GM12878 (cell line): ENCODE data around the gene RETN. TPM values are rescaled to one million over a fixed set of nuclear protein-coding genes. Genes with fewer than 3 reads are reported as not detected.

Source experiments
- ATAC-seq: fragments of 200-7000 bp; cut with Tn5 transposase; 3 replicates; pipeline ENCODE4 v1.9.1; 2020; ENCODE audit warnings: mild to moderate bottlenecking, moderate library complexity
- BruUV-seq: library from RNA; stranded (reverse); fragments of 400-500 nt; replicated peaks from 2 replicates; lab custom pipeline; 2021; lab: Mats Ljungman, UMichigan
- CTCF ChIA-PET: fragments of 300-600 bp; sonication (Branson Sonifier 250); formaldehyde crosslinking; extraction: SDS; loops from one replicate; lab custom pipeline; 2021; ENCODE audit warnings: inconsistent platforms; lab: Yijun Ruan, JAX
- POLR2A ChIA-PET: fragments of 350-600 bp; formaldehyde crosslinking; extraction: SDS; loops from one replicate; lab custom pipeline; 2021; ENCODE audit warnings: inconsistent platforms; lab: Charles Lee
- RAD21 ChIA-PET: fragments of 300-600 bp; sonication (Branson Sonifier 250); formaldehyde crosslinking; loops from one replicate; lab custom pipeline; 2023; ENCODE audit warnings: antibody characterized with exemption; ENCODE audit not compliant: unreplicated experiment; lab: Charles Lee
- SMC1A ChIA-PET: fragments of 300-600 bp; sonication (Branson Sonifier 250); formaldehyde crosslinking; loops from one replicate; lab custom pipeline; 2023; ENCODE audit not compliant: unreplicated experiment, uncharacterized antibody; lab: Charles Lee
- DNase-seq: peaks from one replicate; pipeline ENCODE4 v3.0.0-alpha.2; 2011; ENCODE audit warnings: low read depth, low spot score
- FAIRE-seq: peaks from 3 replicates; lab custom pipeline; 2011; peaks lifted over from hg19 to GRCh38; lab: Jason Lieb, UNC
- H2AFZ ChIP-seq: 2 replicates; pipeline ENCODE4 v1.6.0; 2011; ENCODE audit warnings: low read depth, low read length, control low read depth; ENCODE audit not compliant: control insufficient read depth
- H3K27ac ChIP-seq: 2 replicates; pipeline ENCODE4 v1.5.1; 2011; ENCODE audit warnings: control low read depth; ENCODE audit not compliant: control insufficient read depth, insufficient read depth
- H3K27me3 ChIP-seq, 2 experiments: replicated peaks in 1 of 2; 2 replicates each; pipeline versions ENCODE4 v1.6.0 to v1.6.1; 2011; ENCODE audit warnings: low read length in 1 of 2; ENCODE audit not compliant: control insufficient read depth in 2 of 2, insufficient read depth in 2 of 2
- H3K36me3 ChIP-seq, 2 experiments: 2 replicates each; pipeline ENCODE4 v1.5.1; 2011; ENCODE audit warnings: low read length in 1 of 2; ENCODE audit not compliant: control insufficient read depth in 2 of 2, insufficient read depth in 2 of 2
- H3K4me1 ChIP-seq: 2 replicates; pipeline ENCODE4 v1.6.1; 2011; ENCODE audit warnings: mild to moderate bottlenecking, low read length, moderate library complexity, mixed read lengths; ENCODE audit not compliant: control insufficient read depth, insufficient read depth
- H3K4me2 ChIP-seq: 2 replicates; pipeline ENCODE4 v1.6.0; 2011; ENCODE audit warnings: control low read depth; ENCODE audit not compliant: control insufficient read depth, insufficient read depth
- H3K4me3 ChIP-seq: fragments of 200-600 bp; sonication (generic); 2 replicates; pipeline ENCODE4 v1.5.1; 2016
- H3K79me2 ChIP-seq: 2 replicates; pipeline ENCODE4 v1.6.0; 2011; ENCODE audit warnings: low read length; ENCODE audit not compliant: control insufficient read depth, insufficient read depth
- H3K9ac ChIP-seq: 2 replicates; pipeline ENCODE4 v1.8.0; 2011; ENCODE audit warnings: low read length, control low read depth, mixed read lengths; ENCODE audit not compliant: control insufficient read depth, insufficient read depth
- H3K9me3 ChIP-seq: replicated peaks from 3 replicates; pipeline ENCODE4 v1.5.1; 2011; ENCODE audit warnings: mild to moderate bottlenecking, low read length; ENCODE audit not compliant: control insufficient read depth, insufficient read depth
- H4K20me1 ChIP-seq: 2 replicates; pipeline ENCODE4 v1.6.0; 2011; ENCODE audit not compliant: control insufficient read depth, insufficient read depth
- BCLAF1 ChIP-seq: fragments of 450-650 bp; IDR thresholded peaks from 2 replicates; pipeline ENCODE4 v1.6.1; 2017; ENCODE audit warnings: antibody characterized with exemption, mild to moderate bottlenecking, moderate library complexity
- CBX5 ChIP-seq: sonication (generic); IDR thresholded peaks from 2 replicates; pipeline ENCODE4 v1.6.1; 2016; ENCODE audit warnings: low read depth, moderate library complexity, mild to moderate bottlenecking, inconsistent platforms
- CREB1 ChIP-seq: IDR thresholded peaks from 2 replicates; pipeline ENCODE4 v1.6.1; 2012; ENCODE audit warnings: low read depth, mild to moderate bottlenecking, inconsistent platforms
- EZH2 ChIP-seq: IDR thresholded peaks from 2 replicates; pipeline ENCODE4 v1.6.1; 2012; ENCODE audit warnings: low read depth, mild to moderate bottlenecking, control low read depth, inconsistent platforms, low read length, borderline replicate concordance; ENCODE audit not compliant: control insufficient read depth
- LARP7 ChIP-seq: fragments of 450-650 bp; IDR thresholded peaks from 2 replicates; pipeline ENCODE4 v1.6.1; 2017; ENCODE audit warnings: mild to moderate bottlenecking
- MEF2B ChIP-seq: fragments of 450-650 bp; IDR thresholded peaks from 2 replicates; pipeline ENCODE4 v1.6.1; 2018; ENCODE audit warnings: mild to moderate bottlenecking, moderate library complexity; ENCODE audit not compliant: partially characterized antibody, poor library complexity, severe bottlenecking
- NFYA ChIP-seq: IDR thresholded peaks from 2 replicates; pipeline ENCODE4 v1.6.1; 2011; ENCODE audit warnings: low read depth, mild to moderate bottlenecking, low read length, improper control_type of control experiment, borderline replicate concordance
- PML ChIP-seq: IDR thresholded peaks from 2 replicates; pipeline ENCODE4 v1.6.1; 2012; ENCODE audit warnings: low read length, inconsistent platforms
- POLR2A ChIP-seq: IDR thresholded peaks from 2 replicates; pipeline ENCODE4 v1.6.1; 2011; ENCODE audit warnings: low read depth, mild to moderate bottlenecking, low read length
- RAD51 ChIP-seq: fragments of 450-650 bp; IDR thresholded peaks from 2 replicates; pipeline ENCODE4 v1.6.1; 2016; ENCODE audit warnings: moderate library complexity, mild to moderate bottlenecking, inconsistent platforms
- TARDBP ChIP-seq: IDR thresholded peaks from 2 replicates; pipeline ENCODE4 v1.6.1; 2016; ENCODE audit warnings: borderline replicate concordance
- ZNF592 ChIP-seq: fragments of 450-650 bp; IDR thresholded peaks from 2 replicates; pipeline ENCODE4 v1.6.1; 2017; ENCODE audit warnings: mild to moderate bottlenecking, moderate library complexity
- WGBS: methylation state at CpG from one replicate; pipeline ENCODE4 v1.1.6; 2016; ENCODE audit warnings: low lambda C conversion rate; ENCODE audit not compliant: insufficient replicate concordance, insufficient coverage; ENCODE audit errors: missing lambda C conversion rate; 5-methylcytosine and 5-hydroxymethylcytosine counted together
- in situ Hi-C: fragments of 300-500 bp; cut with MboI; formaldehyde crosslinking; loops from 9 replicates; pipeline ENCODE4 v1.14.3; 2018; ENCODE audit warnings: mixed read lengths
- intact Hi-C: fragments of 100-400 bp; cut with micrococcal nuclease; formaldehyde crosslinking; loops from one replicate; pipeline ENCODE4 v1.14.2; 2022; ENCODE audit not compliant: unreplicated experiment
- polyA plus RNA-seq, 11 experiments: library from polyadenylated mRNA; depleted of rRNA in 4 of 11; unstranded in 6 of 11; stranded (reverse) in 5 of 11; fragments of >200 nt; fragmentation: Nextera tagmentation in 4 of 11; fragmentation: Illumina TruSeq in 1 of 11; extraction: Ambion mirVana in 4 of 11; extraction: Trizol in 1 of 11; gene quantifications; 1 replicate in 1 of 11; 2 replicates in 10 of 11; pipeline versions ENCODE4 v1.2.1 to v1.2.3, GENCODE V29; 2011 to 2016; ENCODE audit warnings: inconsistent platforms in 2 of 11, missing spikeins in 2 of 11, low read depth in 1 of 11
- total RNA-seq, 4 experiments: library from RNA; depleted of rRNA in 3 of 4; stranded (reverse); fragments of >200 nt in 3 of 4; fragmentation: Illumina TruSeq in 1 of 4; extraction: Trizol in 1 of 4; gene quantifications; 2 replicates each; pipeline versions ENCODE4 v1.2.1 to v1.2.3, GENCODE V29; 2013 to 2021

RETN gene
- total and polyA plus RNA-seq, 10 of the 15 experiments (the other 5 are each of a cell fraction or from before 2014, with no cell fraction given) = 0.26 TPM; not detected in 9

GRCh38 chr19:7624810-7625209, 44.0 kb upstream of the RETN start:
- intact Hi-C loops (no loop called here), in situ Hi-C loops (no loop called here)
- Histone ChIP-seq H3K27me3 (no peaks in the 10 kb centered on the region), H3K79me2 (peaks cover 32% of the 10 kb centered on the region), H3K36me3 (peaks cover 7 to 23% of the 10 kb centered on the region in 2 experiments; a peak in 3 of 4 replicates), H3K9me3 (no peaks in the 10 kb centered on the region), H4K20me1 (no peaks in the 10 kb centered on the region), H3K9ac (no peak overlapping the region), H3K27ac (no peak overlapping the region), H3K4me1 (peaks cover 7% of the 10 kb centered on the region), H3K4me2 (no peak overlapping the region), H3K4me3 (no peak overlapping the region), H2AFZ (no peak overlapping the region)
- TF ChIP-seq EZH2 (no peak), BCLAF1 (no peak), POLR2A (no peak; the same call in none of the 2 replicates), CBX5 (no peak), RAD51 (no peak), PML (no peak), MEF2B (no peak), CREB1 (no peak), ZNF592 (no peak), TARDBP (no peak), NFYA (no peak), LARP7 (no peak)
- WGBS = 91% methylated on average over 17 of the region's 17 CpGs
- ChIA-PET RAD21 (no interaction called here), CTCF (no interaction called here), SMC1A (no interaction called here), POLR2A (no interaction called here)
- FAIRE-seq (no peak), ATAC-seq (no peak), DNase-seq (no peak)
- BruUV-seq = no TSS peak
